HepG2 (cell line): ENCODE measurements around the gene SLC6A8. TPM values are rescaled to one million over a fixed set of nuclear protein-coding genes. Genes with fewer than 3 reads are reported as not detected.

Source experiments
- MIER2 ChIP-seq: IDR thresholded peaks from 2 replicates; pipeline ENCODE4 v1.6.1; 2016; ENCODE audit warnings: missing biosample characterization, missing genetic modification reagents
- PCBP2 ChIP-seq: fragments of 200-400 bp; formaldehyde crosslinking; optimal IDR thresholded peaks from 2 replicates; pipeline ENCODE3; 2018; ENCODE audit warnings: low read length, low read depth; ENCODE audit not compliant: poor library complexity, severe bottlenecking
- UBTF ChIP-seq: sonication (generic); formaldehyde crosslinking; IDR thresholded peaks from 2 replicates; pipeline ENCODE4 v1.4.0; 2020; ENCODE audit warnings: mild to moderate bottlenecking, missing genetic modification reagents
- ZNF646 ChIP-seq: sonication (generic); formaldehyde crosslinking; IDR thresholded peaks from 2 replicates; pipeline ENCODE4 v1.9.0; 2021; ENCODE audit warnings: mild to moderate bottlenecking, missing genetic modification reagents
- ZNF687 ChIP-seq: sonication (generic); formaldehyde crosslinking; IDR thresholded peaks from 2 replicates; pipeline ENCODE4 v1.5.1; 2020; ENCODE audit warnings: mild to moderate bottlenecking, missing genetic modification reagents, moderate library complexity
- ZNF792 ChIP-seq: IDR thresholded peaks from 2 replicates; pipeline ENCODE4 v1.6.1; 2016
- polyA plus RNA-seq, 8 experiments: library from polyadenylated mRNA; depleted of rRNA in 3 of 8; stranded (reverse) in 7 of 8; unstranded in 1 of 8; fragments of >200 nt; fragmentation: Illumina TruSeq in 4 of 8; extraction: Trizol in 4 of 8; gene quantifications; 2 replicates each; pipeline versions ENCODE4 v1.2.1 to v1.2.3, GENCODE V29; 2011 to 2016; ENCODE audit warnings: low read depth in 4 of 8, missing spikeins in 1 of 8, mixed read lengths in 1 of 8; ENCODE audit not compliant: insufficient read depth in 1 of 8
- total RNA-seq, 5 experiments: library from RNA; depleted of rRNA; stranded (reverse); fragments of >200 nt; fragmentation: Illumina TruSeq; extraction: Trizol; gene quantifications; 2 replicates each; pipeline ENCODE4 v1.2.3, GENCODE V29; 2016; ENCODE audit warnings: low read depth in 1 of 5

SLC6A8 gene
- total and polyA plus RNA-seq, 2 of the 13 experiments (the other 11 are each of a cell fraction or from before 2014, with no cell fraction given), result 13.9 to 176 TPM

- TF ChIP-seq ZNF646 (CRISPR knock-in tag) (no peak), ZNF792 (CRISPR knock-in tag) (no peak), UBTF (CRISPR knock-in tag) (peak; percentile 47; the same call in 1 of the 2 replicates), MIER2 (no peak), PCBP2 (no peak), ZNF687 (CRISPR knock-in tag) (peak; percentile 55)
- TF ChIP-seq, all 625 proteins: peak for 12
Measured at GRCh38 chrX:153662266-153662665, 25.5 kb upstream of the SLC6A8 start (continued).
